ENCODE measurements around the gene ABCA9. TPM values are rescaled to one million over a fixed set of nuclear protein-coding genes. Genes with fewer than 3 reads are reported as not detected.

Gene ABCA9
- polyA plus RNA-seq, 3 donors: 0.02 to 0.49 TPM; not detected in 1

- intact Hi-C loops (cut with micrococcal nuclease): no loop called here
- TF ChIP-seq CTCF (IDR thresholded peaks at IDR 0.05): no peak
- Mint-ChIP-seq H3K27me3 (ENCODE audit: low read depth in 3 of 3) (no peaks in the 10 kb centered on the region), H3K4me3 (peak overlapping the region; percentile 20 to 91), H3K27ac (peak overlapping the region; percentile 76 to 93 (median 86)), H3K4me1 (peaks cover 55% of the 10 kb centered on the region), H3K9me3 (peaks cover 0 to 7% (median 5%) of the 10 kb centered on the region in 7 donors), H3K36me3 (peaks cover 4 to 6% of the 10 kb centered on the region in 2 donors)
- peak overlapping the region; percentile 49 for H3K4me2 ChIP-seq (replicated peaks; ENCODE audit: extremely low read depth, low read length, poor library complexity, severe bottlenecking)
- H3K27ac ChIP-seq (ENCODE audit: low read depth in 1 of 2, low read length in 2 of 2): peak overlapping the region; percentile 12 to 82
- H3K4me3 ChIP-seq (replicated peaks in 1 of 3; ENCODE audit: low read depth in 2 of 3, low read length in 3 of 3): peak overlapping the region; percentile 10 to 64 (median 49)
- peak; percentile 48 to 68 (median 65) for DNase-seq
- H3K36me3 ChIP-seq (replicated peaks in 1 of 2; ENCODE audit: control insufficient read depth in 1 of 2, insufficient read depth in 2 of 2, low read length in 2 of 2): no peaks in the 10 kb centered on the region
- no peaks in the 10 kb centered on the region for H3K9me3 ChIP-seq (replicated peaks in 1 of 2; ENCODE audit: control insufficient read depth in 1 of 2, insufficient read depth in 1 of 2, low read length in 2 of 2)
- peak overlapping the region; percentile 45 for H3K9ac ChIP-seq (ENCODE audit: insufficient read depth, low read length, poor library complexity, severe bottlenecking)
- H3K27me3 ChIP-seq (ENCODE audit: control insufficient read depth in 2 of 2, insufficient read depth in 2 of 2, low read length in 2 of 2): no peaks in the 10 kb centered on the region
- WGBS (ENCODE audit: insufficient coverage): 0% methylated on average over 2 of the region's 8 CpGs
- peaks cover 46 to 55% of the 10 kb centered on the region in 2 donors for H3K4me1 ChIP-seq (ENCODE audit: control insufficient read depth in 1 of 2, insufficient read depth in 2 of 2, low read length in 2 of 2)
- no peaks in the 10 kb centered on the region for H3K79me2 ChIP-seq (ENCODE audit: insufficient read depth, low read length)
- H4K20me1 ChIP-seq (ENCODE audit: insufficient read depth, low read length): no peaks in the 10 kb centered on the region
- peak overlapping the region; percentile 37 for H2AFZ ChIP-seq (ENCODE audit: insufficient read depth, low read depth, low read length, poor library complexity, severe bottlenecking)
These were observed 32.6 kb upstream of the ABCA9 start for GRCh38 chr17:69093279-69093789.

GRCh38 chr17:69090365-69090764, 29.6 kb upstream of the ABCA9 start:
- Mint-ChIP-seq H3K4me1 (peaks cover 47% of the 10 kb centered on the region), H3K27me3 (ENCODE audit: low read depth in 3 of 3) (peaks cover 0 to 2% (median 0%) of the 10 kb centered on the region in 3 donors), H3K36me3 (peaks cover 4 to 7% of the 10 kb centered on the region in 2 donors), H3K4me3 (no peak overlapping the region), H3K27ac (no peak overlapping the region), H3K9me3 (peaks cover 0 to 7% (median 5%) of the 10 kb centered on the region in 7 donors)
- H3K4me2 ChIP-seq (replicated peaks; ENCODE audit: extremely low read depth, low read length, poor library complexity, severe bottlenecking): no peak overlapping the region
- WGBS (ENCODE audit: insufficient coverage): no CpG with 5 or more reads among the region's 4 CpGs
- no peaks in the 10 kb centered on the region for H3K27me3 ChIP-seq (ENCODE audit: control insufficient read depth in 2 of 2, insufficient read depth in 2 of 2, low read length in 2 of 2)
- no peaks in the 10 kb centered on the region for H3K9me3 ChIP-seq (replicated peaks in 1 of 2; ENCODE audit: control insufficient read depth in 1 of 2, insufficient read depth in 1 of 2, low read length in 2 of 2)
- no peak overlapping the region for H3K27ac ChIP-seq (ENCODE audit: low read depth in 1 of 2, low read length in 2 of 2)
- H3K4me1 ChIP-seq (ENCODE audit: control insufficient read depth in 1 of 2, insufficient read depth in 2 of 2, low read length in 2 of 2): peaks cover 31% of the 10 kb centered on the region in 2 donors
- H3K79me2 ChIP-seq (ENCODE audit: insufficient read depth, low read length): no peaks in the 10 kb centered on the region
- intact Hi-C loops (cut with micrococcal nuclease): no loop called here
- no peaks in the 10 kb centered on the region for H3K36me3 ChIP-seq (replicated peaks in 1 of 2; ENCODE audit: control insufficient read depth in 1 of 2, insufficient read depth in 2 of 2, low read length in 2 of 2)
- no peak overlapping the region for H3K4me3 ChIP-seq (replicated peaks in 1 of 3; ENCODE audit: low read depth in 2 of 3, low read length in 3 of 3)
- no peak for DNase-seq
- TF ChIP-seq CTCF (IDR thresholded peaks at IDR 0.05): no peak
- H4K20me1 ChIP-seq (ENCODE audit: insufficient read depth, low read length): no peaks in the 10 kb centered on the region
- H3K9ac ChIP-seq (ENCODE audit: insufficient read depth, low read length, poor library complexity, severe bottlenecking): no peak overlapping the region
- H2AFZ ChIP-seq (ENCODE audit: insufficient read depth, low read depth, low read length, poor library complexity, severe bottlenecking): no peak overlapping the region

Data from CD14-positive monocyte (primary cell).